Measurements from ENCODE around the gene MOSMO.

- no peak for TF ChIP-seq CTCF (conservative IDR thresholded peaks at IDR 0.05; ENCODE audit: low read depth, low read length)
- TF ChIP-seq EZH2 (IDR thresholded peaks at IDR 0.05; ENCODE audit: low read length, unreplicated experiment) = no peak
These were observed 22.3 kb downstream of the MOSMO start for GRCh38 chr16:22030087-22030812.
